Cerebellar nuclear complex (tissue), 1 donor: ENCODE results near the gene MIF4GD.
"Not testable (repeated sequence)": the region's sequence is repeated elsewhere in the genome, so short reads cannot be mapped to it uniquely, and the experiment has no call there.

Source experiments
- DNase-seq, 2 experiments: peaks; one replicate each; lab custom pipeline; 2025; lab: John Stamatoyannopoulos, UW

MIF4GD gene

GRCh38 chr17:75260641-75261335 lies 10.2 kb downstream of the MIF4GD start:
- DNase-seq: no peak

DNA sequence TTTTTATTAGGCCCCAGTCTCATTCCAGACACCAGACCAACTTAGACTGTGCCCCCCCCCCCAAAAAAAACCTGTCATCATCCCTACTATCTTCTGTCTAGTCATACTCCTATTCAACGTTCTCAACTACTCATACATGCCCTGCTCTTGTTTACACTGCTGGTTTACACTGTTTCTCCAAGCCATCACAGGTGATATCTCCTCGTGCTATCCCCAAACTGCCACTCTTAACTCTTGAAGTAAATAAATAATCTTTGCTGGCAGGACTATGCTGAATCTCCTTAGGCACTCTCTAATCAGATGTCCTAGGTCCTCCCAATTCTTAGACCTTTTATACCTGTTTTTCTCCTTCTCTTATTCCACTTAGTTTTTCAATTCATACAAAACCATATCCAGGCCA lies 13.8 kb downstream of the MIF4GD start:
- DNase-seq: not testable (repeated sequence)

DNA sequence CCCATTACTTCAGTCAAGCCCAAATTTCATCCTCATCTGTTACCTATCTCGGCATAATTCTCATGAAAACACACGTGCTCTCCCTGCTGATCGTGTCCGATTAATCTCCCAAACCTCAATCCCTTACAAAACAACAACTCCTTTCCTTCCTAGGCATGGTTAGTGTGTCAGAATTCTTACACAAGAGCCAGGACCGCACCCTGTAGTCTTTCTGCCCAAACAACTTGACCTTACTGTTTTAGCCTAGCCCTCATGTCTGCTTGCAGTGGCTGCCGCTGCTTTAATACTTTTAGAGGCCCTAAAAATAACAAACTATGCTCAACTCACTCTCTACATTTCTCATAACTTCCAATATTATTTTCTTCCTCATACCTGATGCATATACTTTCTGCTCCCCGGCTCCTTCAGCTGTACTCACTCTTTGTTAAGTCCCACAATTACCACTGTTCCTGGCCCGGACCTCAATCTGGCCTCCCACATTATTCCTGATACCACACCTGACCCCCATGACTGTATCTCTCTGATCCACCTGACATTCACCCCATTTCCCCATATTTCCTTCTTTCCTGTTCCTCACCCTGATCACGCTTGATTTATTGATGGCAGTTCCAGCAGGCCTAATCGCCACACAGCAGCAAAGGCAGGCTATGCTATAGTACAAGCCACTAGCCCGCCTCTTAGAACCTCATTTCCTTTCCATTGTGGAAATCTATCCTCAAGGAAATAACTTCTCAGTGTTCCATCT lies 14.9 kb downstream of the MIF4GD start:
- DNase-seq: not testable (repeated sequence)

DNA sequence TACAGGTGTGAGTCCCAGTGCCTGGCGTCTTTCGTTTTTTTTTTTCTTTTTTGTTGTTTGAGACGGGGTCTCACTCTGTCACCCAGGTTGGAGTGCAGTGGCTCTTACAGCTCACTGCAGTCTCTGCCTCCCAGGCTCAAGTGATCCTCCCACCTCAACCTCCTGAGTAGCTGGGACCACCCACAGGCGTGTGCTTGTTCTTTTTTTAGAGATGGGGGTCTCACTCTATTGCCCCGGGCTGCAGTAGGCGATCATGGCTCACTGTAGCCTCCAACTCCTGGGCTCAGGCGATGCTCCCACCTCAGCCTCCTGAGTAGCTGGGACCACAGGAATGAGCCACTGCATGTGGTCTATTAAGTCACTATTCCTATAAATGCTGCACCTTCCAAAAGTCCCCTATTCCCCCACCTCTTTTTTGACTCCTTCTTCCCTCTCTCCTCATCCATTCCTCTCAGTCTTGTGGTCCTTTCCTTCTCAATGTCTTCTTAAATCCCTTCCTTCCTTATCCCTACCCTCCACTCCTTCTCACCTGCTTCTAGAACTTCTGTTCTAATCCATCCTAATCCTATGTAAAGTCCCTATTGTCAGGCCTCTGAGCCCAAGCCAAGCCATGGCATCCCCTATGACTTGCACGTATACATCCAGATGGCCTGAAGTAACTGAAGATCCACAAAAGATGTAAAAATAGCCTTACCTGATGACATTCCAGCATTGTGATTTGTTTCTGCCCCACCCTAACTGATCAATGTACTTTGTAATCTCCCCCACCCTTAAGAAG lies 18.8 kb downstream of the MIF4GD start:
- DNase-seq: no peak

DNA sequence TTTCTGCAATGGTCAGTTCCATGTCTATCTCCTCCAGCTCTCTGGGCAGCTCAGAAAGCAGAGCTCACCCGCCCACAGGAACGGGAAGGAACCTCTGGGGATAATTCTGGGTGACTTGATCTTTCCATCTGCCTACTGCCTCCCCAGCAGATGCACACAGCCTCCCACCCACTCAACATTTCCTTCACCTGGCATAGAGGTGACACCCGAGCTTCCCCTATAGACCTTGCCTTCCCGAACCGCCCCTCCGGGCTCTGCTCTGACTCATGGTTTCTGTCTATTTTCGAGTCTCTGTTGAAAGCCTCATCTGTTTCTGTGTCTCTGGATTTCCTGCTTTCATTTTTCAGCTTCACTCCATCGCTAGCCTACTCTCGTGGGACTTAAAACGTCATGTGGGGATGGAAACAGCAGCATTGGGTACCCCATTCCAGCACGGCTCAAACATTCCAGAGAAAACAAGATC lies 21.0 kb downstream of the MIF4GD start:
- DNase-seq: no peak

GRCh38 chr17:75249564-75249963 lies 21.5 kb downstream of the MIF4GD start:
- DNase-seq: no peak

DNA sequence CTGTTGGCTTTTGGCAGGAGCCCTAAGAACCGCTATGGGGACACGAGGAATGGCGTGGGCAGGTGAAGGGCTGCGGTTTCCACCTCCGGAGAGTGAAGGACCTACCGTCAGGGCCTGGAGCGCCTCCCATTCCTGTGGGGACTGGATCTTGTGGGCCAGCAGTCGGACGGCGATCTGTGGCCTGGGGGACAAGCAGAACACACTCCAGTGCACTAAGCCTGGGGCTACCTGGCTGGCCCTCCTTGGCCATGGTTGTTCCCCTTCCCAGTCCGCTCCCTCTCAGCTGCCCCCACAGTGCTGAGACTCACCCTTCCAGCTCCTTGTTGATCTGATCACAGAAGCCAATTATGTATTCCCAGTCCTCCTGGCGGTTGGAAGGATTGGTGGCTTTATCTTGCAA lies 24.6 kb downstream of the MIF4GD start:
- no peak for DNase-seq

DNA sequence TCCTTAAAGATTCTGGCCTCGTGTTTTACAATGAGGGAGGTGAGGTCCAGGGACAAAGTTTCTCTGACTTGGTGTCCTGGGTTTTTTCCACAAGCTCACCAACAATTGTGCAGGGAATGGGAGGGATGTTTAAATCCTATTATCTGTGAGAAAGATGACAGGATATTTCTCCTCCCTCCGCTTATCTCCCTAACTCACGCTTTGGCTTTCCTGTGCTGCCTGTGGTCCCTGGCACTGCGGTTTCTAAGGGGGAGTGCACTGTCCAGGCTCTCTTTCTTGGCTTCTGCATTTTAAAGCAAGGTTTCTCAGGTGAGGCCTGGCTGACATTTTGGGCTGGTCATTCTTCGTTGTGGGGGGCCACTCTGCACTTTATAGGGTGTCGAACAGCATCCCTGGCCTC lies 26.0 kb downstream of the MIF4GD start:
- no peak for DNase-seq

DNA sequence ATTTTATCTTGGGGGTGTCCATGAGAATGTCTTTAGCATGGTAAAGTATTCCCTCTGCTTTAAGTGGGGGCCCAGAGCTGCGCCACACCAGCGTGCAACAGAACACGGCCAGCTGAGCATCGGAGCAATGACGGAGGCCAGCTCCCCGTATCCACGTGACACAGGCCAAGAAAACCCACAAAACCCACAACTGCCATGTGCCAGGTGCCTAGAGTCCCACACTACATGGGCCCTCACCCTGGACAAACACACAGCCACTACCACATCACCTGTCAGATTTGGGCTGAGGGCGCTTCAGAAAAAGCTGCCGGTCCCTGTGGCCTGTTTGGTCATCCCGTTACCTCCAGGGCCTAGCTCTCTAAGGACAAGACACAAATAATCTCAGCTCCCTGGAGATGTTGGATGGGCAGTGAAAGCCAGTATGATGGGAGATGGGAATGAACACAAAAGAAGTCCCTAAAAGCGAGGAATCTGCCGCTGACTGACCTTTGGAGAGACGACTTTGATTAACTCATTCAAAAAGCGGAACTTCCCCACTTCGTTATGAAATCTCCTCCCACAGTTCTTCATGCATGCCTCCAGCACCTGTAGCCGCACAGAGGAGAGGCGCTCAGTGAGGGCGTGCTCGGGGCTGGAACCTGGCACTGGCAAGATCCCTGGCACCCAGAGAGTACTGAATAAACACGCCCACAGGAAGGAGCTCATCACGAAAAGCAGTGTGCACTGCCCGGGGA lies 26.7 kb downstream of the MIF4GD start:
- no peak for DNase-seq

GRCh38 chr17:75242461-75243042 lies 28.5 kb downstream of the MIF4GD start:
- no peak for DNase-seq

- no peak for DNase-seq
These were observed 29.0 kb downstream of the MIF4GD start for GRCh38 chr17:75241996-75242460.

DNA sequence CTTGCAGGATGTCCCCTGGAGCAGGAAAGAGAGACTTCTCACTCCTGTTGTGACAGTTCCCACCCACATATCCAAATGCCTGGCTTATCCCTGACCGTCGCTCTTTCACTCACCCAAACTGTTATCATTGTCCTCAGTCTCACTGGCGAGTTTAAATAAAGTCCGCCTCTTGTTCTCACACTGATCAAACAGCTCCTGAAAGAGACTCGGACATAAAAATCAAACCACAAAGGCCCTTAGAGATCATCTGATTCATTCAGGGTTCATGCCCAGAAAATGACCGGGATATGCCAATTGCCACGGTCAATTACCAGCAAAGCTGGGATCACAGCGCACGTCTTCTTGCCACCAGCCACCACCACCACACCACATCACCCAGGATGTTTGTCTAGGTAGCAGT lies 29.5 kb downstream of the MIF4GD start:
- DNase-seq: no peak

DNA sequence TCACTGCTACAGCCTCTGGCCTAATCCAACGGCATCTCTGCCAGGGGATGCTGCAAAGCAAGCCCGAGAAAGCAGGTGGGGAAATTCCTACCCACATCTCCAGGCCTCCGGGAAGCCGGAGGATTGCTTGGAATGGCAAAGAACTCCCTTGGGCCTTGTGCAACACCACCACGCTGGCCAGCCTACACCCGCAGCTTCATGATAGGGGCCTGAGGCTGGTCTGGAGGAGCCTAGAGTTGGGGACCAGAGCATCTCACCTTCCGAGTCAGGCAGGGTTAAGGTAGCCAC lies 29.9 kb downstream of the MIF4GD start:
- no peak for DNase-seq

- peak; percentile 70 to 79 for DNase-seq
These were observed 30.5 kb downstream of the MIF4GD start for GRCh38 chr17:75240394-75241142.

- DNase-seq: no peak
These were observed 31.1 kb downstream of the MIF4GD start for GRCh38 chr17:75239778-75240393.

DNA sequence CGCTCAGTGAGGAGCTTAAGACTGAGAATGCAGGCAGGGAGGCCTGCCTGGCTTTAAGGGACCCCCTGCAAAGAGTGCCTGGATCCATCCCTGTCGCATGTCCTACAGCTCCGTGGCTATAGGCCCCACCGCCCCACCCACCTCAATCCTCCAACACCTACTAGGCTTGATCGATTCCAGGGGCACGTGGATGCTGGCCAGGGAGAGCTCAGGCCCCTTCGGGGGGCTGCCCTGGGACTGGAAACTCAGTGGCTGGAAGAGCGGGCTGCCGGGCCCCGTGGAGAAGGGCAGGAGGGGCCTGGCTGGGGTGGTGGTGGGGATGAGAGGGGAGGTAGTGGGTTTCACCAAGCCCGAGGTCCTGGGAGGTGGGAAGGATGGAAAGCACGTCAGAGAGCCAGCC lies 31.8 kb downstream of the MIF4GD start:
- no peak for DNase-seq

DNA sequence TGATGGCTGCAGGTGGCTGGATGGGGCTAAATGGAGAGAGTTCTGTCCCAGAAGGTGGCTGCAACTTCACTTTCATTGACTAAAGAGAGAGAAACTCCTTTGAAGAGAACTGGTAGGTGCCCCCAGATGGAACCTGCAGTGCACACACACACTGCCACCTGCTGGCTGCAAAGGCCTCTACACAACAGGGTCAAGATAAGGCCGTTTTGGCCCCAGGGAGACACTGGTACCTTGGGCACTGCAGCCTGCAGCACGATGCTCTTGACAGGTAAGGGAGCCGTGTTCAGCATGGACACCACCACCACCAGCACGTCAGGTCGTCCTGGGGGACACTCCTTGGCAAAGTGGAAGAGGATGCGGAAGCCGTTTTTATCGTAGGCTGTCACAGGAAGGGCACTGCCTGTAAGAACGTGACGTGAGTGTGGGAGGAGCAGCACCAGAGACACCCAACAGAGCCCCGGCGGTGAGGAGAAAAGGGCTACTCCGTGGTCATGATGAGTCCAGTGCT lies 32.3 kb downstream of the MIF4GD start:
- DNase-seq: peak in 1 of 2 experiments; percentile 61

GRCh38 chr17:75238020-75238580 lies 32.9 kb downstream of the MIF4GD start:
- no peak for DNase-seq

DNA sequence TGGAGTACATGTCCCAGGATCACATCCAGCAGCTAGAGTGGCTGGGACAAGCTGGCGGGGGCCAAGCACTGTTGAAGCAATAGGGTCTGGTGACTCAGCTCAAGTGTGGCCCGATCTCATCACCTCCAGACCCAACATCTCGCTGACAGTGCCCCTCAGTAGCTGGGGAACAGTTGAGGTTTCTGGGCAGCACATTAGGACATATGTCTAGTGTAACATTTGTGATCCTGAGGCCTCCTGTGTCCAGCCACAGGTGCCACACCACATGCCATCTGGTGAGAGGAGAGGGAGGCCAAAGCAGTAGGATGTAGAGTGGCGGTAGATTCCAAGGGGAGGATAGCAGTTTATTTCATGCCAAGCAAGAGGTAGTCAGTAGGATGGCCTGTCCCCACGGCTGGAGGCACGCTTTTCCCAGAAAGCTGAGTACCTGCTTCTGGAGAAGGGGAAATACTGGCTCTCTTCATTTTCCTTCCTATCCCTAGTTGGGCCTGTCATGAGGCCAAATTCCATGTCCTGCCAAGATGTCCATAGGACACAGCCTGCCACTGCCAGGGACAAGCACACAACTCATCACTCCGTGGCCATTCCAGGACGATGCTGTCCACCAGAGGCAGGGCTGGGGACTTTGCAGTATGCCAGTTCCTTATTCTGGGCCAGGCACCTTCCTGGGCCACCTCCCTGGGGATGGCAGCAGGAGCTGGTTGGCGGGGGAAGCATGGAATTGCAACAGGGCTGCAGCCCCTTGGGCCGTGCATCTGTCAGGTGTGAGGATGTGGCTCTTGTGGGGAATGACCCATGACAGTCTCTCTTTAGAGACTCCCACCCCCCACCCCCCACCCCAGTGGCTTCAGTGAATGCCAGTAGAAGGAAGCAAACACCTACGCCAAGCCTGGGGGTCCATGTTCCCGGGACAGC lies 33.7 kb downstream of the MIF4GD start:
- DNase-seq: peak; percentile 59 to 92
